ENCODE results near the gene GLG1. TPM values are rescaled to one million over a fixed set of nuclear protein-coding genes. Genes with fewer than 3 reads are reported as not detected.

Gene GLG1
- total RNA-seq, 1 donor from 2014 or later: 69.3 TPM

DNA sequence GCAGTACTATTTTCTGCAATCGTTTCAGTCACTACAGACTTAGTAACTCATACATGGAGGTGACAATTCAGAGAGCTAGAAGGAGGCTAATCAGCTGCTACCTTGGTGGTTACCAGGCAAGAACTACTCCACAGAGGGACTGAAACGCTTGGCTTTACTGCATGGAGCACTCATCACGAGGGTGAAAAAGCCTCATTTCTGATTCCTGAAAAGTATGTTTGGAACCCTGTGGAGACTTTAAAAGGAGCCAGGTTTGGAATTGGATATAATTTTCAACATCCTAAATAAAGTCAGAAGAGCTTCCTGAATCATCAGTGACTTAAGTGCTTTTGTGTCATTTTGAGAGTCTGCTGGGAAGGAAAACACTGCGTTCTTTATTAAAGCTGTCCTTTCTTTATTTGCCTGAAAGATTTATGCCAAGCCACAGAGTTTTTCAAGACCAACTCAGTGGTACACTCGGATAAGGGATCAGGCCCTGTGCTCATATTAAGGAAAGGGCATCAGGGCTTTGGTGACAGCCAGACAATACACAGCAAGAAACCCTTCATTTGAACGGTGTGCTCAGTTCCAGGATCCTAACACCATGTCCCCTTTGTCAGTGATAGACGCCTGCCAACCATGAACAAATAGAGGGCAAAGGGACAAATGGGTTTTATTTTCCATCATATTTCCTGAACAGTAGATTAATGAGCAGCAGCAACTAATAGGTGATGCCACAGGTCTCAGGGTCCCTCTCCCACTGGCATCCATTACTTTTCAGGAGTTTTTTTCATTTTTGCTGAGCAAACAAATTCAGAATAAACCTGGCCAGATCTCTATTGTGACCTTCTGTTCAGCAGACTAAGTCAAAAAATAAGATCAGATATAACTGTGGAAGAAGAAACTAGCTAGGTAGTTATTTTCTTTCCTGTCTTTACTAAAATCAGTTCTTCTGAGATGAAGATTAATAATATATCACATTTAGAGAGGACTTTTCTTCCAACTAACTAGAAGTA lies 105.1 kb downstream of the GLG1 start:
- intact Hi-C loops (cut with DNase I): loop anchor here (5.0 kb wide), 1 partner anchor 106 kb away; the partner anchor contains the start of gene GLG1
- peak; percentile 91 for ATAC-seq
- DNase-seq (ENCODE audit: missing footprints): no peak

- intact Hi-C loops (cut with DNase I): loop anchor here (5.0 kb wide), 1 partner anchor 106 kb away; the partner anchor contains the start of gene GLG1
- no peak for ATAC-seq
- DNase-seq (ENCODE audit: missing footprints): no peak
Measured at GRCh38 chr16:74500907-74501306, 106.0 kb downstream of the GLG1 start.

GRCh38 chr16:74499114-74499513 lies 107.8 kb downstream of the GLG1 start:
- DNase-seq (ENCODE audit: missing footprints): no peak
- ATAC-seq: no peak
- intact Hi-C loops (cut with DNase I): no loop called here

GRCh38 chr16:74497761-74498160 lies 109.2 kb downstream of the GLG1 start:
- DNase-seq (ENCODE audit: missing footprints): no peak
- intact Hi-C loops (cut with DNase I): no loop called here
- ATAC-seq: no peak

DNA sequence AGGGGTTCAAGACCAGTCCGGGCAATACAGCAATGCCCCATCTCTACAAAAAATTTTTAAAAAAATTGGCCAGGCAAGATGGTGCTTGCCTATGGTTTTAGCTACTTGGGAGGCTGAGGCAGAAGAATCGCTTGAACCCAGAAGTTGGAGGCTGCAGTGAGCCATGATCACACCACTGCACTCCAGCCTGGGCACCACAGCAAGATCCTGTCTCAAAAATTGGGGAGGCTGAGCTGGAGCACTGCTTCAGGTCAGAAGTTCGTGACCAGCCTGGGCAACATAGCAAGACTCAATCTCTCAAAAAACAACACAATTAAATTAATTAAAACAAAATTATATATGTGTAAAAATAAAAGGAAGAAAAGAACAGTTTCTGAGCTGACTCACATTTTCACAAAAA lies 110.9 kb downstream of the GLG1 start:
- intact Hi-C loops (cut with DNase I): no loop called here
- DNase-seq (ENCODE audit: missing footprints) (no peak), ATAC-seq (no peak)

DNA sequence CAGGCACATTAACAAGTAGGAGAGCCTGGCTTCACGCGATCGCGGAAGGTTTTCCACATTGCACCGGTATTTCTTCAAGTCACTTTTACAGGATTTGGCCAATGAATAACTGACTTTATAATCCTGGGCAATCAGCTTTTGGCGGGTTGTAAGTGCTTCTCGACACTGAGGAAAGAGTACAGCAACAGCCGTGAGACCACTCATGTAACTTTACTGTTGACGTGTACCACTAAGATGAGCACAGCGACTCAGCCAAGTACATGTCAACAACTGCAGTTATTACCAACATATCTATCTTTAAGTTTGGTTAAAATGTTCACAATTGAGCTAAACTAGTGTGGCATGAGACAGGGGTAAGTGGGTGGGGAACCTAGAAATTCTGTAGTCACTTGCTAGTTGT lies 113.9 kb downstream of the GLG1 start:
- intact Hi-C loops (cut with DNase I): no loop called here
- ATAC-seq (peak; percentile 70), DNase-seq (ENCODE audit: missing footprints) (no peak)

DNA sequence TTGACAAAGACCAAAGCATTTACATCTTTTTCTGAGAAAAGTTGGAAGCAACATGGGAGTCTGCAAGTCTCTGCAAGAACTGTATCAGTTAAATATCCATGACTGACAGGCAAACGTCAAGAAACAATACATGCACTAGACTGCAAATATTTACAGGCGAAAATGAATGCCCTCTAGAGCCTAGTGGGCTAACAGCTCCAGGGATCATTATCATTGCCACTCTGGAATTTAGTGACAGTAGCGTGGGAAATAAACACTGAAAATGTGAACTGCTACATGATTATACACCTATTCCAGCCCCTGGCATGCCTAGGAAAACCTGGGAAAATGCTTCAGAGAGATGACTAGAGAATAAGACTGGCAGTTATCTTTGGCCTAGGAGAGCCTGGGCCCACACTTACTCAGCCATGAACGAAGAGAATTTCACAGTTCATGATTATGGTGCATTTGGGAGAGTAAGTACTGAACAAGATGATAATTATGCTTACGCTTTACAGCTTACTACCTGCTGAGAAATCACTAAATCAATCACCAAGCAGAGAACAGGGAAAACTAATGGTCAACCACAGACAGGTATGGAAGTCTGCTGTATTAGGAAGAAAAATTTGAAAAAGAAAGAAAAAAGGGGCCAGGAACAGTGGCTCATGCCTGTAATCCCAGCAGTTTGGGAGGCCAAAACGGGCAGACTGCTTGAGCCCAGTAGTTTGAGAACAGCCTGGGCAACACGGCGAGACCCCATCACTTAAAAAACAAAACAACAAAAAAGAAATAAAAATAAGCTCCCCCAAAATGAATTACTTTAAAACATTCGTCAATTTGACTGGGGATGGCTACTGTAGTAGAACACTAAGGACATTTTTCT lies 119.0 kb downstream of the GLG1 start:
- DNase-seq (ENCODE audit: missing footprints): no peak
- ATAC-seq: no peak
- intact Hi-C loops (cut with DNase I): no loop called here

GRCh38 chr16:74485916-74486315 lies 121.0 kb downstream of the GLG1 start:
- DNase-seq (ENCODE audit: missing footprints) (no peak), ATAC-seq (no peak)
- intact Hi-C loops (cut with DNase I): no loop called here

DNA sequence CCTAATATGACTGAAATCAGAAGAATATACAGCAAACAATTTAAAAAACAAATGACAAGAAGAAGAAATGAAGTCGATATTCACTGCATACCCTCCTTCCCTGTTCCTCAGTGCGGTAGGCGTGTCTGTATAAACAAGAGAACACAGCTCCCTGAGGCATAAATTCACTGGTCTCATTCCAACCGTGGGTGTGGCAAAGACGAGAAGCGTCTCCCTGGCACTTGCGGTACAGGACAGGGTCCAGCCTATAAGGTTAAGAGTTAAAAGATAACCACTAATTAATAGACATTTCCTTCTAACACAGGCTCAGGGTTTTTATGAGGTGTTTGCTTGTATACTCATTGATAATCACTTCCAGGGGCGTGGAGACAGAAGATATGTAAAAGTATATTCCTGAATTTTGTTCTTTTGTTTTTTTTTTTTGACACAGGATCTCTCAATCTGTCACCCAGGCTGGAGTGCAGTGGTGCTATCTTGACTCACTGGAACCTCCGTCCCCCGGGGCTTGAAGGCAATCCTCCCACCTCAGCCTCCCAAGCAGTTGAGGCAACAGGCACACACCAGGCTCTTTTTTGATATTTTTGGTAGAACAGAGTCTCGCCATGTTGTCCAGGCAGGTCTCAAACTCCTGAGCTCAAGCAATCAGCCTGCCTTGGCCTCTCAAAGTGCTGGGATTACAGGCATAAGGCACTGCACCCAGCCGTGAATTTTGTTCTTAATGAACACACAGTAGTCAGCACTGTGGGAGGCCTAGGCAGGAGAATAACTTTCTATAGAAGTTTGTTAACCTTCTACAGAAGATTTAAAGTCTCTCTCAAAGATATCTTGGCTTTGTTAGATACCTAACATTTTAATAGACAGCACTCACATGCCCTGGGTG lies 126.5 kb downstream of the GLG1 start:
- no peak for DNase-seq (ENCODE audit: missing footprints)
- peak; percentile 62 for ATAC-seq
- intact Hi-C loops (cut with DNase I): loop anchor here (5.0 kb wide), 1 partner anchor 142 kb away; no protein-coding TSS in a partner anchor

DNA sequence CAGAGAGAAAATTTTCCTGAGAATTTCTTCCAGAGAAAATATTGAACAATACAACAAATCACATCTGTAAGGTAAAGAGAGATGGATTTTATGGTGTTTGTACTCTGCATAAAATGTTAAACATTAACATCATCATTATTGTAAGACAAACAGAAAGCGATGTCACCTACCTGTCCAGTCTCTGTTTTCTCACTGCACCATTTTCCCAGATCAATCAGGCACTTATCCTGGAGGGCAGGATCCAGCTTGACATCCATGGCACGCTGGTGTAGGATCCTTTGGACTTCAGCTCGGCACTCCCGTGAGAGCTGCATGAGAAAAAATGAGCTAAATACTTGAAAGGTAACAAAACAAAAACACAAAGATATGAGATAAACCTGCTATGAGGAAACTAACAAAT lies 129.7 kb downstream of the GLG1 start:
- no peak for DNase-seq (ENCODE audit: missing footprints)
- no peak for ATAC-seq
- intact Hi-C loops (cut with DNase I): no loop called here

DNA sequence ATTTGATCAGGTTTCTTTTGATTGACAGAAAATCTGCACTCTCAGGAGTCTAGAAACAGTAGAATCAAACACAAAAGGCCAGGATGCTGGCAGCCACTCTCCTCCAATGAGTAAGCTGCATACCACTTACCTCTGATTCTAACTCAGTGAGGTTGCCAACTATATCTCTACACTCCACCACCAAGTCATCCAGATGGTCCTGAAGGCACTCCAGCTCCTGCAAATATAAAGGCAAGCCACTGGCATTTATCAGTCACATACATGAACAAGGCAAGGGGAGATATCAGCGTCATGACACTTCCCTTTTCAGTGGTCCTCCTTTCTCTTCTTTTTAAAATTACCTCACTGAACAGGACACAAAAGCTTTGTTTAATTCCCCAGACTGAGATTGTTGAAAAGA lies 132.5 kb downstream of the GLG1 start:
- no peak for DNase-seq (ENCODE audit: missing footprints)
- ATAC-seq: no peak
- intact Hi-C loops (cut with DNase I): no loop called here

- DNase-seq (ENCODE audit: missing footprints) (no peak), ATAC-seq (no peak)
- intact Hi-C loops (cut with DNase I): no loop called here
Measured at GRCh38 chr16:74472540-74472939, 134.4 kb downstream of the GLG1 start.

DNA sequence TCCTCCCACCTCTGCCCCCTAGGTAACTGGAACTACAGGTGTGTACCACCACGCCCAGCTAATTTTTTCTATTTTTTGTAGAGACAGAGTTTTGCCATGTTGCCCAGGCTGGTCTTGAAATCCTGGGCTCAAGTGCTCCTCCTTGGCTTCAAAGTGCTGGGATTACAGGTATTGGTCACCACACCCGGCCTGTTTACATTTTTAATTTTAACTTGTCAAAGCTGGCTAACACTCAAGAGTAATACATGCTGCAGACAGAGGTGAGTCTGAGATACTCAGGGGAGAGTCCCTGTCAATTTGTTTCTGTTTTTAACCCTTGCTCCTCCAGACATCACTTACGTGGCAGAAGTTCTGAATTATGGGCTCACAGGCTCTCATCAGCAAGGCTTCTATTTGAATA lies 134.9 kb downstream of the GLG1 start:
- DNase-seq (ENCODE audit: missing footprints) (no peak), ATAC-seq (no peak)
- intact Hi-C loops (cut with DNase I): no loop called here

DNA sequence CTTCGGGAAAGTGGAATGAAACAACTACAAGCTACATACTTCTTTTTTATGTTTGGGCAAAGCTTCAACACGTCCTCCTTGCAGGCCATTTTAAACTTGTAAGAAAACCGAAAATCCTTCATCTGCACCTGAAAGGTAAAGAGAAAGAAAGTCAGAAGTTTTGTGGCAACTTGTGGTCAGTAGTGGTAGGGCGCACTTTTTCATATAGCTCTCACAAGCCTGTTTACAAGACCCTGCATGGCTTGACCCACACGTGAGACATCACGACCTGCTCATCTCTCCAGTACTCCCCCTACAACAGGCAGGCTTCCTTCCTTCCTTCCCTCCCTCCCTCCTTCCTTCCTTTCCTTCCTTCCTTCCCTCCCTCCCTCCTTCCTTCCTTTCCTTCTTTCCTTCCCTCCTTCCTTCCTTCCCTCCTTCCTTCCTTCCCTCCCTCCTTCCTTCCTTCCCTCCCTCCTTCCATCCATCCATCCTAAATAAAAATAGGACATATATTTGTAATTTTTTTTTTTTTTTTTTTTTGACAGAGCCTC lies 136.9 kb downstream of the GLG1 start:
- no peak for ATAC-seq
- intact Hi-C loops (cut with DNase I): no loop called here
- no peak for DNase-seq (ENCODE audit: missing footprints)

- no peak for DNase-seq (ENCODE audit: missing footprints)
- intact Hi-C loops (cut with DNase I): no loop called here
- ATAC-seq: no peak
Measured at GRCh38 chr16:74468807-74469525, 137.9 kb downstream of the GLG1 start.

DNA sequence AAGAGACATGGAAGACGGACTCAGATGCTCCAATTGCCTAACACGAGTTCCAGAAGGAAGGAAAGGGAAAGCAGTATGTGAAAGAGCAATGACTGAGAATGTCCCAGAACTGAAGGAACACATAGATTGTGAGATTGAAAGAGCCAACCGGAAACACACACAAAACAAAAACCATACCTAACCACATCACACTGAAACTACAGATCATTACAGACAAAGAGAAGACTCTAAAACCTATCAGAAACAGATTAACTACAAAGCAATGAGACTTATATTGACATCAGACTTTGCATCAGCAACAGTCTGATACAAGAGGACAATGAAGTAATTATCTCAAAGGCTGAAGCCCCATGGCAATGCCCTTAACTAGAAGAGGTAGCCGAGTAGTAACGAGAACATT lies 140.0 kb downstream of the GLG1 start:
- ATAC-seq (no peak), DNase-seq (ENCODE audit: missing footprints) (no peak)
- intact Hi-C loops (cut with DNase I): no loop called here

GRCh38 chr16:74465851-74466685 lies 140.8 kb downstream of the GLG1 start:
- intact Hi-C loops (cut with DNase I): no loop called here
- DNase-seq (ENCODE audit: missing footprints) (no peak), ATAC-seq (no peak)
